PC-9 (cell line): ENCODE measurements around the gene LAMA2.

Experiments used
- EZH2 ChIP-seq: fragments of 200-600 bp; sonication (generic); IDR thresholded peaks from 2 replicates; pipeline ENCODE4 v1.8.0; 2017; ENCODE audit warnings: antibody characterized with exemption, low read depth
- TF ChIP-seq, protein P1 (sequence below): fragments of 200-600 bp; sonication (generic); conservative IDR thresholded peaks from 2 replicates; pipeline ENCODE4 v1.6.1; 2017; ENCODE audit warnings: mixed run types, antibody characterized with exemption, mild to moderate bottlenecking, moderate library complexity

DNA sequence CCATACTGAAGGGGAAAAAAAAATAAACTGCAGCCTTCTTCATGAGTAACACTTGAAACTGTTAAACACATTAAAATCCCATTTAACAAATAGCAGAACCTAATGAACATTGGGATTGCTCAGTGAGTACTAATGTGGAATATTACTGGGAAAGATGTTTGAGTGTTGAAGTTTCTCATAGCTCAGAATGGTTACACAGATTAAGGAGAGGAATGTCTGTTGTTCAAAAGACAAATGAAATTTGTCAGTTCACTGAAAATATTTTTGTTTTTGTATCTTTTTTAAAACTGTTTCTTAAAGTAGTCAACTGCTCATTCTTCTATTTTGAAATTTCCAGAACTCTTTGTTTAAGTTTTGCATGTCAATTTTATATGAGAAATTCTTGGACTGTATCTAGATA is 374.3 kb downstream of the LAMA2 start:
- TF ChIP-seq, protein P1, sequence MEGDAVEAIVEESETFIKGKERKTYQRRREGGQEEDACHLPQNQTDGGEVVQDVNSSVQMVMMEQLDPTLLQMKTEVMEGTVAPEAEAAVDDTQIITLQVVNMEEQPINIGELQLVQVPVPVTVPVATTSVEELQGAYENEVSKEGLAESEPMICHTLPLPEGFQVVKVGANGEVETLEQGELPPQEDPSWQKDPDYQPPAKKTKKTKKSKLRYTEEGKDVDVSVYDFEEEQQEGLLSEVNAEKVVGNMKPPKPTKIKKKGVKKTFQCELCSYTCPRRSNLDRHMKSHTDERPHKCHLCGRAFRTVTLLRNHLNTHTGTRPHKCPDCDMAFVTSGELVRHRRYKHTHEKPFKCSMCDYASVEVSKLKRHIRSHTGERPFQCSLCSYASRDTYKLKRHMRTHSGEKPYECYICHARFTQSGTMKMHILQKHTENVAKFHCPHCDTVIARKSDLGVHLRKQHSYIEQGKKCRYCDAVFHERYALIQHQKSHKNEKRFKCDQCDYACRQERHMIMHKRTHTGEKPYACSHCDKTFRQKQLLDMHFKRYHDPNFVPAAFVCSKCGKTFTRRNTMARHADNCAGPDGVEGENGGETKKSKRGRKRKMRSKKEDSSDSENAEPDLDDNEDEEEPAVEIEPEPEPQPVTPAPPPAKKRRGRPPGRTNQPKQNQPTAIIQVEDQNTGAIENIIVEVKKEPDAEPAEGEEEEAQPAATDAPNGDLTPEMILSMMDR = no peak
- TF ChIP-seq EZH2 = no peak
